ENCODE results near the gene FAM193B.
A peak's percentile ranks its signal among the peaks of the same experiment; 100 is the strongest.

Gene FAM193B
- total RNA-seq: 119 to 191 (median 153) reads per million in 4 donors

- peak; percentile 89 to 93 (median 91) for DNase-seq
Observed at GRCh38 chr5:177554474-177555111, at the start of gene FAM193B. FAM193B (minus strand) TSS chr5:177554563; CDS start chr5:177554458, 105 bp downstream.

- DNase-seq: no peak
Observed at GRCh38 chr5:177604116-177604521, 49.8 kb upstream of the FAM193B start.

- no peak for DNase-seq
Observed at GRCh38 chr5:177603631-177604030, 49.3 kb upstream of the FAM193B start.

GRCh38 chr5:177602458-177602830 lies 48.1 kb upstream of the FAM193B start:
- DNase-seq: no peak

GRCh38 chr5:177601577-177602457 lies 47.5 kb upstream of the FAM193B start:
- DNase-seq: no peak

GRCh38 chr5:177601126-177601525 lies 46.8 kb upstream of the FAM193B start:
- DNase-seq: no peak

- DNase-seq: peak in 1 of 5 donors; percentile 25
Observed at GRCh38 chr5:177600508-177601018, 46.2 kb upstream of the FAM193B start.

GRCh38 chr5:177599731-177600507 lies 45.6 kb upstream of the FAM193B start, which contains the start of gene B4GALT7:
B4GALT7 (plus strand) TSS chr5:177600132; CDS start chr5:177600211, 79 bp downstream.
- DNase-seq: peak; percentile 66 to 84 (median 75)

- no peak for DNase-seq
Observed at GRCh38 chr5:177598477-177598876, 44.1 kb upstream of the FAM193B start.

- no peak for DNase-seq
Observed at GRCh38 chr5:177596775-177597238, 42.4 kb upstream of the FAM193B start.

- DNase-seq: no peak
Observed at GRCh38 chr5:177595991-177596774, 41.8 kb upstream of the FAM193B start.

GRCh38 chr5:177595026-177595585 lies 40.7 kb upstream of the FAM193B start:
- DNase-seq: no peak

GRCh38 chr5:177594071-177594470 lies 39.7 kb upstream of the FAM193B start:
- no peak for DNase-seq

GRCh38 chr5:177593511-177593910 lies 39.1 kb upstream of the FAM193B start:
- no peak for DNase-seq

GRCh38 chr5:177592905-177593304 lies 38.5 kb upstream of the FAM193B start:
- DNase-seq: no peak

- DNase-seq: peak; percentile 76 to 85 (median 82)
Observed at GRCh38 chr5:177592010-177592834, 37.9 kb upstream of the FAM193B start, which contains the start of gene TMED9. TMED9 (plus strand) TSS chr5:177592203; CDS start chr5:177592215, 12 bp downstream.

- DNase-seq: no peak
Observed at GRCh38 chr5:177591690-177592009, 37.3 kb upstream of the FAM193B start.

- no peak for DNase-seq
Observed at GRCh38 chr5:177590406-177590805, 36.0 kb upstream of the FAM193B start.

- no peak for DNase-seq
Observed at GRCh38 chr5:177588413-177588909, 34.1 kb upstream of the FAM193B start.

- no peak for DNase-seq
Observed at GRCh38 chr5:177578316-177578715, 24.0 kb upstream of the FAM193B start.
